Mesendoderm (in vitro differentiated cells): Measurements from ENCODE around the gene PITPNC1.

ENCODE experiments used
- DNase-seq: peaks from one replicate; pipeline ENCODE4 v3.0.0; 2013
- H2AK5ac ChIP-seq: 2 replicates; pipeline ENCODE4 v1.6.1; 2013; ENCODE audit warnings: low read length, inconsistent platforms
- H2BK120ac ChIP-seq: 2 replicates; pipeline ENCODE4 v1.6.1; 2013; ENCODE audit warnings: low read depth, mild to moderate bottlenecking, low read length, moderate library complexity, mixed read lengths
- H2BK15ac ChIP-seq: replicated peaks from 2 replicates; pipeline ENCODE4 v1.6.1; 2013; ENCODE audit warnings: low read depth, mild to moderate bottlenecking, moderate library complexity
- H2BK5ac ChIP-seq: 2 replicates; pipeline ENCODE4 v1.6.1; 2013; ENCODE audit warnings: low read length, inconsistent platforms
- H3K18ac ChIP-seq: 2 replicates; pipeline ENCODE4 v1.6.1; 2013; ENCODE audit warnings: mild to moderate bottlenecking, low read length, mixed read lengths
- H3K23ac ChIP-seq: one replicate; pipeline ENCODE4 v1.6.1; 2013; ENCODE audit warnings: low read length
- H3K27ac ChIP-seq: 2 replicates; pipeline ENCODE4 v1.5.1; 2013; ENCODE audit warnings: low read depth, mild to moderate bottlenecking, inconsistent platforms, low read length, moderate library complexity
- H3K27me3 ChIP-seq: 2 replicates; pipeline ENCODE4 v1.6.1; 2013; ENCODE audit warnings: low read length, control low read depth, mild to moderate bottlenecking, inconsistent platforms; ENCODE audit not compliant: insufficient read depth, poor library complexity
- H3K36me3 ChIP-seq: 2 replicates; pipeline ENCODE4 v1.6.1; 2013; ENCODE audit warnings: low read length, inconsistent platforms; ENCODE audit not compliant: control insufficient read depth, insufficient read depth
- H3K4ac ChIP-seq: one replicate; pipeline ENCODE4 v1.6.1; 2013; ENCODE audit warnings: low read depth, mild to moderate bottlenecking, low read length, moderate library complexity
- H3K4me1 ChIP-seq: 2 replicates; pipeline ENCODE4 v1.6.1; 2013; ENCODE audit warnings: low read depth, low read length, inconsistent platforms; ENCODE audit not compliant: control insufficient read depth
- H3K4me2 ChIP-seq: 2 replicates; pipeline ENCODE4 v1.6.1; 2013; ENCODE audit warnings: low read length
- H3K4me3 ChIP-seq: 2 replicates; pipeline ENCODE4 v1.5.1; 2013; ENCODE audit warnings: mild to moderate bottlenecking, low read length
- H3K56ac ChIP-seq: one replicate; pipeline ENCODE4 v1.6.1; 2013; ENCODE audit warnings: low read length
- H3K79me1 ChIP-seq: 2 replicates; pipeline ENCODE4 v1.6.1; 2013; ENCODE audit warnings: low read length, inconsistent platforms
- H3K79me2 ChIP-seq: 2 replicates; pipeline ENCODE4 v1.6.1; 2013; ENCODE audit warnings: mild to moderate bottlenecking, low read length; ENCODE audit not compliant: control insufficient read depth, insufficient read depth
- H3K9ac ChIP-seq: 2 replicates; pipeline ENCODE4 v1.6.1; 2013; ENCODE audit warnings: low read length, inconsistent platforms
- H4K5ac ChIP-seq: one replicate; pipeline ENCODE4 v1.6.1; 2013; ENCODE audit warnings: low read length
- H4K8ac ChIP-seq: one replicate; pipeline ENCODE4 v1.6.1; 2013; ENCODE audit warnings: low read depth, mild to moderate bottlenecking, control low read depth, low read length, moderate library complexity
- WGBS: extraction: QIAGEN DNeasy Blood & Tissue Kit; methylation state at CpG from one replicate; pipeline ENCODE4 v1.1.7; 2013; ENCODE audit warnings: low lambda C conversion rate, missing lambda C conversion rate; ENCODE audit not compliant: insufficient coverage; ENCODE audit errors: extremely low coverage; 5-methylcytosine and 5-hydroxymethylcytosine counted together

The PITPNC1 gene

DNA sequence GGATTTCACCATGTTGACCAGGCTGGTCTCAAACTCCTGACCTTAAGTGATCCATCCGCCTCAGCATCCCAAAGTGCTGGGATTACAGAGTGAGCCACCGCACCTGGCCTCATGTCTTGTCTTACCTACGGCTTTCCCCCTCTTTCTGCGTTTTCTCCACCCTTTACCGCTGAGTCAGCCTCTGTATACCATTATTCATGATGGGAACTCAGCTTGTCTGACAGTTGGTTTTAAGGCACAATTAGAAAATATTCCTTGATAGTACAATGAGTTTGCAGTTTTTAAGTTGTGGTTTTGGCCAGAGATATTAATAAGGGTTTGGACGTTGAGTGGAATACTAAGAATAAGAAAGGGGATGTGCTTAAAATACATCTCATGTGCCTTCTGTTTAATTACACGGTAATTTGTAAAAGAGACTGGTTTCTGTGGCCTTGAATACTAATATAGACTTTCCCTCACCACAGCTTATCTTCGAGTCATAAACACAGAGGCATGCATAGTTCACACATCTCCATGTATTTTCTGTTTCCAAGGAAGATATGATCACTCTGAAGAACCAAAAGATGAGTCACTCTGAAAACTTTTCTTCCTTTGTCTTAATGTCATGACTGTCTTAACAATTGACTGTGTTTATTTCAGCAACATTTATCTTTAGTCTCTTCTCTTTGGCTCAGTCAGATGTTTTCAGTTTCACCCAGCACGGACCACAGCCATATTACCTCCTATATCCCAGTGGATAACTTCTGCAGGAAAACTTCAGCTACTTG, 54.4 kb downstream of the PITPNC1 start:
- 100% methylated on average over 1 of the region's 9 CpGs for WGBS
- H3K18ac ChIP-seq: no peak overlapping the region
- DNase-seq: peak; percentile 69
- H3K4ac ChIP-seq: no peak overlapping the region
- no peak overlapping the region for H4K8ac ChIP-seq
- H4K5ac ChIP-seq: no peak overlapping the region
- H3K23ac ChIP-seq: no peak overlapping the region
- H3K56ac ChIP-seq: no peak overlapping the region
- H3K27me3 ChIP-seq: no peaks in the 10 kb centered on the region
- no peak overlapping the region for H2BK120ac ChIP-seq
- H2BK5ac ChIP-seq: no peak overlapping the region
- no peak overlapping the region for H3K9ac ChIP-seq
- no peak overlapping the region for H3K27ac ChIP-seq
- no peak overlapping the region for H3K4me2 ChIP-seq
- peaks cover 5% of the 10 kb centered on the region for H3K79me1 ChIP-seq
- H3K79me2 ChIP-seq: peaks cover 8% of the 10 kb centered on the region
- no peak overlapping the region for H2BK15ac ChIP-seq
- H3K36me3 ChIP-seq: no peaks in the 10 kb centered on the region
- H2AK5ac ChIP-seq: no peak overlapping the region
- H3K4me3 ChIP-seq: no peak overlapping the region
- H3K4me1 ChIP-seq: no peaks in the 10 kb centered on the region

- H3K36me3 ChIP-seq: no peaks in the 10 kb centered on the region
- no peaks in the 10 kb centered on the region for H3K4me1 ChIP-seq
- no peak overlapping the region for H3K9ac ChIP-seq
- no peak overlapping the region for H3K18ac ChIP-seq
- no peak overlapping the region for H3K27ac ChIP-seq
- H3K23ac ChIP-seq: no peak overlapping the region
- no peak overlapping the region for H4K5ac ChIP-seq
- no peak overlapping the region for H3K56ac ChIP-seq
- no peak overlapping the region for H2BK5ac ChIP-seq
- H2BK120ac ChIP-seq: no peak overlapping the region
- H2AK5ac ChIP-seq: no peak overlapping the region
- peak; percentile 36 for DNase-seq
- H3K79me1 ChIP-seq: peaks cover 9% of the 10 kb centered on the region
- H4K8ac ChIP-seq: no peak overlapping the region
- no peak overlapping the region for H3K4me2 ChIP-seq
- peaks cover 8% of the 10 kb centered on the region for H3K79me2 ChIP-seq
- H2BK15ac ChIP-seq: no peak overlapping the region
- H3K4me3 ChIP-seq: no peak overlapping the region
- no peak overlapping the region for H3K4ac ChIP-seq
- no CpG with 5 or more reads among the region's 21 CpGs for WGBS
- no peaks in the 10 kb centered on the region for H3K27me3 ChIP-seq
These were observed 56.3 kb downstream of the PITPNC1 start for GRCh38 chr17:67433248-67433924.

GRCh38 chr17:67434061-67434525, 57.0 kb downstream of the PITPNC1 start:
- no peak overlapping the region for H3K4me2 ChIP-seq
- H3K56ac ChIP-seq: no peak overlapping the region
- H3K36me3 ChIP-seq: no peaks in the 10 kb centered on the region
- no peak overlapping the region for H3K23ac ChIP-seq
- no peak overlapping the region for H4K8ac ChIP-seq
- H2BK5ac ChIP-seq: no peak overlapping the region
- H2BK15ac ChIP-seq: no peak overlapping the region
- no CpG with 5 or more reads among the region's 6 CpGs for WGBS
- H3K27ac ChIP-seq: no peak overlapping the region
- no peaks in the 10 kb centered on the region for H3K4me1 ChIP-seq
- H3K79me1 ChIP-seq: peaks cover 9% of the 10 kb centered on the region
- H3K9ac ChIP-seq: no peak overlapping the region
- no peak overlapping the region for H2AK5ac ChIP-seq
- no peak overlapping the region for H3K18ac ChIP-seq
- no peak overlapping the region for H2BK120ac ChIP-seq
- H3K4me3 ChIP-seq: no peak overlapping the region
- peak overlapping the region; percentile 17 for H3K4ac ChIP-seq
- H3K79me2 ChIP-seq: peaks cover 8% of the 10 kb centered on the region
- no peaks in the 10 kb centered on the region for H3K27me3 ChIP-seq
- DNase-seq: peak; percentile 24
- H4K5ac ChIP-seq: no peak overlapping the region

DNA sequence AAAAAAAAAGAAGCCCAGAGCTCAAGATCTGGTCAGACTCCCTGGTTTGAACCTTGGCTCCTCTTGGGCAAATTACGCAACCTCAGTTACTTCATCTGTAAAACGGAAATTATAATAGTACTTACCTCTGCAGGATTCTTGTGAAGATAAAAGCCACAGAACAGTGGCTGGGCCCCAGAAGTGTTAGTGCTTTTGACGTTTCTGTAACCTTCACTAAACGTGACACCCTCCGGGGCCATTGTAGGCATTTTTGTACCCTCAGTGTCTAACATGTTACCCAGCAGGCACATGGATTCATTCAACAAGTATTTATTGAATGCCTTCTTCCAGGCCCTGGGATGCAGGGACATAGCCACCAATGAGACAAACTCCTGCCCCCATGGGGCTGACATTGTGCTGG, 58.0 kb downstream of the PITPNC1 start:
- no peak overlapping the region for H3K4me3 ChIP-seq
- peaks cover 9% of the 10 kb centered on the region for H3K79me1 ChIP-seq
- no peak overlapping the region for H3K18ac ChIP-seq
- H3K9ac ChIP-seq: no peak overlapping the region
- no peaks in the 10 kb centered on the region for H3K4me1 ChIP-seq
- peaks cover 8% of the 10 kb centered on the region for H3K79me2 ChIP-seq
- H2BK5ac ChIP-seq: no peak overlapping the region
- H3K36me3 ChIP-seq: no peaks in the 10 kb centered on the region
- H3K4ac ChIP-seq: no peak overlapping the region
- no peak overlapping the region for H2BK15ac ChIP-seq
- no peak overlapping the region for H4K8ac ChIP-seq
- H3K56ac ChIP-seq: no peak overlapping the region
- H3K23ac ChIP-seq: no peak overlapping the region
- no peak overlapping the region for H2BK120ac ChIP-seq
- WGBS: no CpG with 5 or more reads among the region's 5 CpGs
- no peak for DNase-seq
- no peaks in the 10 kb centered on the region for H3K27me3 ChIP-seq
- H2AK5ac ChIP-seq: no peak overlapping the region
- H3K4me2 ChIP-seq: no peak overlapping the region
- H4K5ac ChIP-seq: no peak overlapping the region
- no peak overlapping the region for H3K27ac ChIP-seq

DNA sequence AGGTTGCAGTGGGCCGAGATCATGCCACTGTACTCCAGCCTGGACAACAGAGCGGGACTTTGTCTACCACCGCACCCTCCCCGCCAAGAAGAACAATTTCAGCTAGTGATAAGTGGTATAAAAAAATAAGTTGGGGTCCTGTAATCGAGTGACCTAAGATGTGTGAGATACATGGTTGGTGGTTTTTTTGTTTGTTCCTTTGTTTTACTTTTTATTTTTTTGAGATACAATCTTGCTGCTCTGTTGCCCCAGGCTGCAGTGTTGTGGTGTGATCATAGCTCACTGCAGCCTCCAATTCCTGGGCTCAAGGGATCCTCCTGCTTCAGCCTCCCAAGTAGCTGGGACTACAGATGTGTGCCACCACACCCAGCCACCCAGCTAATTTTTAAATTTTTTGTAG, 58.7 kb downstream of the PITPNC1 start:
- H2AK5ac ChIP-seq: no peak overlapping the region
- DNase-seq: no peak
- H3K18ac ChIP-seq: no peak overlapping the region
- H3K4me2 ChIP-seq: no peak overlapping the region
- no peaks in the 10 kb centered on the region for H3K27me3 ChIP-seq
- no peak overlapping the region for H3K9ac ChIP-seq
- H3K23ac ChIP-seq: no peak overlapping the region
- no peak overlapping the region for H3K4ac ChIP-seq
- no peak overlapping the region for H4K8ac ChIP-seq
- no peaks in the 10 kb centered on the region for H3K36me3 ChIP-seq
- no CpG with 5 or more reads among the region's 5 CpGs for WGBS
- H3K4me1 ChIP-seq: no peaks in the 10 kb centered on the region
- H2BK15ac ChIP-seq: no peak overlapping the region
- H4K5ac ChIP-seq: no peak overlapping the region
- H3K4me3 ChIP-seq: no peak overlapping the region
- no peak overlapping the region for H3K27ac ChIP-seq
- H3K79me1 ChIP-seq: peaks cover 9% of the 10 kb centered on the region
- H3K56ac ChIP-seq: no peak overlapping the region
- H3K79me2 ChIP-seq: peaks cover 8% of the 10 kb centered on the region
- no peak overlapping the region for H2BK5ac ChIP-seq
- H2BK120ac ChIP-seq: no peak overlapping the region
